GM12801 (cell line): ENCODE data around the gene TTC16.

ENCODE experiments used
- CTCF ChIP-seq: IDR thresholded peaks from one replicate; pipeline ENCODE4 v1.5.1; 2011; ENCODE audit warnings: control low read depth; ENCODE audit not compliant: insufficient read length; ENCODE audit errors: extremely low read depth

The TTC16 gene

GRCh38 chr9:127738666-127739065, 22.8 kb downstream of the TTC16 start:
- no peak for TF ChIP-seq CTCF

DNA sequence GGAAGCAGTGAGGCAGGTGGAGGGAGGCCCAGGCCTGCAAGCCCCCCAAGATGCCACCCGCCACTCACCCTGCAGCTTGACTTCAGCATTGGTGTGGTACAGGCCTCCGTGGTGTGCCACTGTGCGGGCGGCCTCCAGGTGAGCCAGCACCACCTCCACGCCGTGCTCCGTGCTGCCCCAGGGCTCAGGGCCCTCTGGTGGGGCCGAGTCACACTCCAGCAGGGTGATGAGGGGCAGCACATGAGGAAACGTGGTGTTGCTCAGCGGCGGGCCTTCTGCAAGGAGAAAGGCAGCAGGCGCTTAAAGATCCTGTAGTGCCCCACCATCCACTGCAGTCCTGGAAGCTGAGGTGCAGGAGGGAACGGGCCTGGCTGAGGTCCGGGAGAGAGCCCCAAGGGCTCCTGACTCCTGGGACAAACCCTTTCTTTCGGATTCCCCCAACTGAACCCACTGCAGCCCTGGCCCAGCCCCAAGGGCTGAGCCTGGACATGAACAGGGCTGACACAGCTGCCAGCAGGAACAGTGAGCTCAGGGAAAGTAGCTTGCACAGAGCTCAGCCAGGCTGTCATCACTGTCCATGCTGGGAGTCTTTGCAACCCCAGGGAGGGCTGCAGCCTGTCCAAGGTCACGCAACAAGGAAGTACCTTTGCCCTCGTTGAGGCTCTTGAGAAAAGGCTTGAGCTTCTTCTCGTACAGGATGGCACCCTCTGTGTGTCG, 23.9 kb downstream of the TTC16 start:
- TF ChIP-seq CTCF, result no peak

DNA sequence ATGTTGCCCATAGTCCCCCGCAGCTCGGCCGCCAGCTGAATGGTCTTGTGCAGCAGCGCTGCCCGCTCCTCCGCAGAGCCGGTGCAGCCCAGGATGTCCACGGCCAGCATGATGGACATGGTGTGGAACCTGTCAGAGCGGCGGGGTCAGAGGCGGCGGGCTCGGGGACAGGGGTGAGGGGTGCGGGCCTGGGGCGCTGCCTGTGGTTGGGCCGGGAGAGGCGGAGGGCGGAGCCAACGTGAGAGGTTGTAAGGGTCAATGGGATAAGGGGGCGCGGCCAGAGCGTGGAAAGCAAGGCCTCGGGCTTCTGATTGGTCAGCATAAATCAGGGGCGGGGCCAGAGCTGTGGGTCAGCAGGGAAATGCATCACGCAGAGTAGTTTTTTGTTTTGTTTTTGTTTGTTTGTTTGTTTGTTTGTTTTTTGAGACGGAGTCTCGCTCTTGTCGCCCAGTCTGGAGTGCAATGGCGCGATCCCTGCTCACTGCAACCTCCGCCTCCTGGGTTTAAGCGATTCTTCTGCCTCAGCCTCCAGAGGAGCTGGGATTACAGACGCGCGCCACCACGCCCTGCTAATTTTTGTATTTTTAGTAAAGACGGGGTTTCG, 26.1 kb downstream of the TTC16 start:
- TF ChIP-seq CTCF, result no peak

DNA sequence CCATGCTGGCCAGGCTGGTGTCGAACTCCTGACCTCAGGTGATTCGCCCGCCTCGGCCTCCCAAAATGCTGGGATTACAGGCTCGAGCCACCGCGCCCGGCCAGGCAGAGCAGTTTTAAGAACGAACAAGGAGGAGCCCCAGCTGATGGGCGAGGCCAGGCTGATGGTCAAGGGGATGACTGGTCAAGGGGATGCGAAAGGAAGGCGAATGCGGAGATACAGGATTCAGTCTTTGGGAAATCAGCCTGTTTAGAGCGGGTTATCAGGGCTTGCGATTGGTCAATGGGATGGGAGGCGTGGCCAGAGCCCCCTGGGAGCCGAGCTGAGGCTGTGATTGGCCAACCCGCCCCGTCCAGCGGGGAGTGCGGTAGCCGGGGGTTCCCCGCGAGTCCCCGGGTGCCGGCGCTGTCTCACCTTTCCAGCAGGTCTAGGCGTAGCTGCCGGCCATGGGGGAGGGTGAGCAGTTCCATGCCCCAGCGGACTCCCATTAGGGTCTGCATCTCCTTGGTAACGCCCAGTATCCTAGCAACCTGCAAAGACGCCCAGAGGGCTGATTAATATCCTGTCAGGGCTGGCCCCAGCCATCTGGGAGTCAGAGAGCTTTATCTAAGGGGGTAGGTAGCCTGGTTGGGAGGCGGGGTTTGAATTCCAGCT, 26.7 kb downstream of the TTC16 start:
- no peak for TF ChIP-seq CTCF

DNA sequence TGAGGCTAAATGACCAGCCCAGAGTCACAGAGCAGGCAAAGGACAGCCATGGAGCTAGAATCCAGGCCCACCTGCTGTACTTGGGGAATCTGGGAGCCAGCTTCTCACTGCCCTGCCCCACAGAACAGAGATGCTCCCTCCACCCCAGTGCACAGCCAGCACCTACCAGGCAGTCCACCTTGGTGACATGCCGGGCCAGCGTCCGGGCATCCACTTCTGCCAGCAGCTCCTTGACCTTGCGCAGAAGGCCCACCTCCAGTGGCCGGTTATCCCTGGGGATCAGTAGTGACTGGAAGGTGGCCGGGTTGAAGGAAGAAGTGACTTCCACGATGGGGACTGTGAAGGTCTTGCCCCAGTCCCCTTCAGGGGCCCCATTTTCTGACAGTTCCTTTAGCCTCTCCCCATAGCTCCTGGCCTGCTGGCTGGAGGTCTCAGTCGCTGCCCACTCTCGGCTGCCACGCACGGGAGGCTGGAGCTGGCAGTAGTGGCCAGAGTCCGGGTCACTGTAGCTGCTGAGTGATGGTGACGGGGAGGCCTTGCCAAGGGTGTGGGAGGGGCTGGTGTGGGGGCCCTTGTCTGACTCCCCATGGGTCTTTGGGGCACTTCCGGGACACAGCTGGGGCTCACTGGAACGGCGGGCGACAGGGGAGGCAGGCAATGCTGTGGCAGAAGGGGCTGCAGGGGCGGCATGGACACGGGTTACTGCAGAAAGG, 28.7 kb downstream of the TTC16 start:
- TF ChIP-seq CTCF, result no peak

DNA sequence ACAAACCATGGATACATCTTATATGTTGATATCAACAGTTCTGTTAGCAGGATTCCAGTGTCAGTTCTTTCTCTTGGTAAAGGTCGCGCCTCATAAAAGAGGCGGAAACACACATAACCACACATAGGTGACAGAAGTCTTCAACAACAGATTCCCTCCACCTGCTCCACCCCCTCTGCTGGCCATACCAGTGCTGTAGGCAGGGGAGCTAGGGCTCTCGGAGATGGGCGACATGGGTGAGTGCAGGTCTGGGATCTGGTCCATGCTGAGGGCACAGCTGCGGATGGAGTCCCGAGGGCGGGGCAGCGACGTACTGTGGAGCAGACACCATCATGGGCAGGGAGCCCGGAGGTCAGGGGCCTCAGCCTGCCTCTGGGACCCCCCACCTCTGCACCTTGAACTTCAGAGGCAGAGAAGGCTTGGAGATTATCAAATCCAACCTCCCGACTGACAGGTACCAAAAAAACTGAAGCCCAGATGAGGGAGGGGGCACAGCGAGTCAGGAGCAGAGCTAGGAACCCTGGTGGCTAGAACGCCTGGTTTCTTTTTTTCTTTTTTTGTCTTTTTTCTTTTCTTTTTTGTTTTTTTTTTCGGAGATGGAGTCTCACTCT, 31.2 kb downstream of the TTC16 start:
- TF ChIP-seq CTCF, result no peak
